GM12878 (cell line): ENCODE results near the gene ANTXR1.

Experiments used
- CBX5 ChIP-seq: sonication (generic); IDR thresholded peaks from 2 replicates; pipeline ENCODE4 v1.6.1; 2016; ENCODE audit warnings: low read depth, moderate library complexity, mild to moderate bottlenecking, inconsistent platforms
- CEBPB ChIP-seq, 2 experiments: fragments of 150-350 bp in 1 of 2; IDR thresholded peaks; 2 replicates each; pipeline ENCODE4 v1.6.1; 2012 to 2014; ENCODE audit warnings: low read depth in 2 of 2, low read length in 2 of 2, borderline replicate concordance in 1 of 2, inconsistent platforms in 1 of 2
- CHD4 ChIP-seq: fragments of 200-600 bp; sonication (generic); IDR thresholded peaks from 2 replicates; pipeline ENCODE4 v1.6.1; 2016; ENCODE audit warnings: mild to moderate bottlenecking
- FOS ChIP-seq: IDR thresholded peaks from 3 replicates; pipeline ENCODE4 v1.6.1; 2011; ENCODE audit warnings: borderline replicate concordance; ENCODE audit not compliant: insufficient read length; ENCODE audit errors: extremely low read depth
- HDGF ChIP-seq: fragments of 450-650 bp; IDR thresholded peaks from 2 replicates; pipeline ENCODE4 v1.6.1; 2016; ENCODE audit warnings: antibody characterized with exemption
- MYC ChIP-seq: IDR thresholded peaks from 2 replicates; pipeline ENCODE4 v1.6.1; 2011; ENCODE audit warnings: mild to moderate bottlenecking, low read length, moderate library complexity, inconsistent platforms; ENCODE audit not compliant: insufficient read depth, insufficient replicate concordance, insufficient read length, severe bottlenecking
- SMARCA5 ChIP-seq: fragments of 450-650 bp; IDR thresholded peaks from 2 replicates; pipeline ENCODE4 v1.6.1; 2017; ENCODE audit warnings: mild to moderate bottlenecking
- SREBF2 ChIP-seq: IDR thresholded peaks from 2 replicates; pipeline ENCODE4 v1.6.1; 2012; ENCODE audit warnings: mild to moderate bottlenecking, low read length
- TAF1 ChIP-seq: IDR thresholded peaks from 2 replicates; pipeline ENCODE4 v1.6.1; 2011; ENCODE audit warnings: mild to moderate bottlenecking, low read depth, low read length, borderline replicate concordance
- ZZZ3 ChIP-seq: IDR thresholded peaks from 2 replicates; pipeline ENCODE4 v1.6.1; 2011; ENCODE audit warnings: low read depth; ENCODE audit not compliant: control insufficient read depth, insufficient read length
- TF ChIP-seq, protein P1 (sequence below), 3 experiments: IDR thresholded peaks in 2 of 3; conservative IDR thresholded peaks in 1 of 3; 2 replicates each; pipeline ENCODE4 v1.5.1; 2011; ENCODE audit warnings: low read depth in 3 of 3, low read length in 3 of 3, mild to moderate bottlenecking in 3 of 3, control low read depth in 2 of 3, moderate library complexity in 2 of 3, inconsistent platforms in 1 of 3, mixed read lengths in 1 of 3; ENCODE audit not compliant: control insufficient read depth in 2 of 3, insufficient read depth in 1 of 3; ENCODE audit errors: extremely low read depth in 1 of 3
- TF ChIP-seq, protein P2 (sequence below): IDR thresholded peaks from 2 replicates; pipeline ENCODE4 v1.6.1; 2012; ENCODE audit warnings: low read depth, low read length, improper control_type of control experiment
- TF ChIP-seq, protein P3 (sequence below): fragments of 450-650 bp; IDR thresholded peaks from 2 replicates; pipeline ENCODE4 v1.6.1; 2017; ENCODE audit warnings: antibody characterized with exemption, mild to moderate bottlenecking, moderate library complexity

DNA sequence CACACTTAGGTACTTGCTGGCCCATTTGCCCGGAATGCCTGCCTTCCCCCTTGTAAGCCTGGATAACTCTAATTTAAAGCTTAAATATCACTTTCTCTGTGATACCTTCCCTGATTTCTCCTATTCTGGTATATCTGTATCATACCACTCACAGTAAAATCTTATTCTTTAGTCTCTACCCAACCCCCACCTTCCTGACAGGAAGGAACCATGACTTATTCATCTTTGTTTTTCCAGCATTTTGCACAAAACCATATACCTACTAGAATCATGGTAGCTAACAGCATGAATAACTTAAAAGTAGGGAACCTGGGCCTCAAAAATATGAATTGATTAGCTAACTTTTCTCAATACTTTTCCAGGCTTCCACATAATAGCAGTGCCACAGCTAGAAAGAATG, 262.5 kb downstream of the ANTXR1 start:
- TF ChIP-seq SREBF2, result no peak
- TF ChIP-seq, protein P1, sequence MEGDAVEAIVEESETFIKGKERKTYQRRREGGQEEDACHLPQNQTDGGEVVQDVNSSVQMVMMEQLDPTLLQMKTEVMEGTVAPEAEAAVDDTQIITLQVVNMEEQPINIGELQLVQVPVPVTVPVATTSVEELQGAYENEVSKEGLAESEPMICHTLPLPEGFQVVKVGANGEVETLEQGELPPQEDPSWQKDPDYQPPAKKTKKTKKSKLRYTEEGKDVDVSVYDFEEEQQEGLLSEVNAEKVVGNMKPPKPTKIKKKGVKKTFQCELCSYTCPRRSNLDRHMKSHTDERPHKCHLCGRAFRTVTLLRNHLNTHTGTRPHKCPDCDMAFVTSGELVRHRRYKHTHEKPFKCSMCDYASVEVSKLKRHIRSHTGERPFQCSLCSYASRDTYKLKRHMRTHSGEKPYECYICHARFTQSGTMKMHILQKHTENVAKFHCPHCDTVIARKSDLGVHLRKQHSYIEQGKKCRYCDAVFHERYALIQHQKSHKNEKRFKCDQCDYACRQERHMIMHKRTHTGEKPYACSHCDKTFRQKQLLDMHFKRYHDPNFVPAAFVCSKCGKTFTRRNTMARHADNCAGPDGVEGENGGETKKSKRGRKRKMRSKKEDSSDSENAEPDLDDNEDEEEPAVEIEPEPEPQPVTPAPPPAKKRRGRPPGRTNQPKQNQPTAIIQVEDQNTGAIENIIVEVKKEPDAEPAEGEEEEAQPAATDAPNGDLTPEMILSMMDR (IDR thresholded peaks at IDR 0.05 in 2 of 3, conservative IDR thresholded peaks at IDR 0.05 in 1 of 3; ENCODE audit: control insufficient read depth in 2 of 3, extremely low read depth in 1 of 3, insufficient read depth in 1 of 3, low read depth in 3 of 3, low read length in 3 of 3), result no peak
- TF ChIP-seq SMARCA5, result no peak
- no peak for TF ChIP-seq CHD4
- TF ChIP-seq, protein P2, sequence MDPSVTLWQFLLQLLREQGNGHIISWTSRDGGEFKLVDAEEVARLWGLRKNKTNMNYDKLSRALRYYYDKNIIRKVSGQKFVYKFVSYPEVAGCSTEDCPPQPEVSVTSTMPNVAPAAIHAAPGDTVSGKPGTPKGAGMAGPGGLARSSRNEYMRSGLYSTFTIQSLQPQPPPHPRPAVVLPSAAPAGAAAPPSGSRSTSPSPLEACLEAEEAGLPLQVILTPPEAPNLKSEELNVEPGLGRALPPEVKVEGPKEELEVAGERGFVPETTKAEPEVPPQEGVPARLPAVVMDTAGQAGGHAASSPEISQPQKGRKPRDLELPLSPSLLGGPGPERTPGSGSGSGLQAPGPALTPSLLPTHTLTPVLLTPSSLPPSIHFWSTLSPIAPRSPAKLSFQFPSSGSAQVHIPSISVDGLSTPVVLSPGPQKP, result no peak
- no peak for TF ChIP-seq CEBPB (IDR thresholded peaks at IDR 0.05; ENCODE audit: borderline replicate concordance in 1 of 2, low read depth in 2 of 2, low read length in 2 of 2)
- no peak for TF ChIP-seq HDGF
- TF ChIP-seq, protein P3, sequence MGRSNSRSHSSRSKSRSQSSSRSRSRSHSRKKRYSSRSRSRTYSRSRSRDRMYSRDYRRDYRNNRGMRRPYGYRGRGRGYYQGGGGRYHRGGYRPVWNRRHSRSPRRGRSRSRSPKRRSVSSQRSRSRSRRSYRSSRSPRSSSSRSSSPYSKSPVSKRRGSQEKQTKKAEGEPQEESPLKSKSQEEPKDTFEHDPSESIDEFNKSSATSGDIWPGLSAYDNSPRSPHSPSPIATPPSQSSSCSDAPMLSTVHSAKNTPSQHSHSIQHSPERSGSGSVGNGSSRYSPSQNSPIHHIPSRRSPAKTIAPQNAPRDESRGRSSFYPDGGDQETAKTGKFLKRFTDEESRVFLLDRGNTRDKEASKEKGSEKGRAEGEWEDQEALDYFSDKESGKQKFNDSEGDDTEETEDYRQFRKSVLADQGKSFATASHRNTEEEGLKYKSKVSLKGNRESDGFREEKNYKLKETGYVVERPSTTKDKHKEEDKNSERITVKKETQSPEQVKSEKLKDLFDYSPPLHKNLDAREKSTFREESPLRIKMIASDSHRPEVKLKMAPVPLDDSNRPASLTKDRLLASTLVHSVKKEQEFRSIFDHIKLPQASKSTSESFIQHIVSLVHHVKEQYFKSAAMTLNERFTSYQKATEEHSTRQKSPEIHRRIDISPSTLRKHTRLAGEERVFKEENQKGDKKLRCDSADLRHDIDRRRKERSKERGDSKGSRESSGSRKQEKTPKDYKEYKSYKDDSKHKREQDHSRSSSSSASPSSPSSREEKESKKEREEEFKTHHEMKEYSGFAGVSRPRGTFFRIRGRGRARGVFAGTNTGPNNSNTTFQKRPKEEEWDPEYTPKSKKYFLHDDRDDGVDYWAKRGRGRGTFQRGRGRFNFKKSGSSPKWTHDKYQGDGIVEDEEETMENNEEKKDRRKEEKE, result no peak
- TF ChIP-seq MYC, result no peak
- no peak for TF ChIP-seq TAF1
- TF ChIP-seq FOS, result no peak
- TF ChIP-seq ZZZ3, result no peak
- no peak for TF ChIP-seq CBX5
